ENCODE data around the gene ITPR1. TPM values are rescaled to one million over a fixed set of nuclear protein-coding genes. Genes with fewer than 3 reads are reported as not detected.

The ITPR1 gene
- total and polyA plus RNA-seq, 2 experiments from 2014 or later = 6.8 to 21.0 TPM

- no peak for DNase-seq (ENCODE audit: low spot score)
- H3K9me2 ChIP-seq (ENCODE audit: insufficient read depth) = no peaks in the 10 kb centered on the region
- no peak for TF ChIP-seq REST (IDR thresholded peaks at IDR 0.05; ENCODE audit: unreplicated experiment)
- TF ChIP-seq EZH2 (IDR thresholded peaks at IDR 0.05; ENCODE audit: low read depth, unreplicated experiment) = no peak
- no peak for TF ChIP-seq STAT1 (IDR thresholded peaks at IDR 0.05; ENCODE audit: unreplicated experiment)
- no peak for TF ChIP-seq POLR2AphosphoS5 (IDR thresholded peaks at IDR 0.05; ENCODE audit: low read depth)
- TF ChIP-seq ZNF331 (CRISPR knock-in tag; IDR thresholded peaks at IDR 0.05; ENCODE audit: low read depth) = no peak
- no peak for TF ChIP-seq ZNF114 (CRISPR knock-in tag; IDR thresholded peaks at IDR 0.05)
- TF ChIP-seq EZH2phosphoT487 (IDR thresholded peaks at IDR 0.05; ENCODE audit: unreplicated experiment) = no peak
- no peak for TF ChIP-seq ZNF462 (CRISPR knock-in tag; IDR thresholded peaks at IDR 0.05)
- TF ChIP-seq CREB1 (CRISPR knock-in tag; IDR thresholded peaks at IDR 0.05; ENCODE audit: low read depth) = no peak
- TF ChIP-seq CTCF (conservative IDR thresholded peaks at IDR 0.05; ENCODE audit: low read depth in 2 of 2) = no peak
- no peak for ATAC-seq
- H3K27ac Mint-ChIP-seq = no peak overlapping the region
- no peak overlapping the region for H3K4me2 ChIP-seq
- no peaks in the 10 kb centered on the region for H3K36me3 Mint-ChIP-seq (ENCODE audit: low read depth)
- peaks cover 5% of the 10 kb centered on the region; the same call in 2 of the 3 replicates for H3K4me1 Mint-ChIP-seq
- peaks cover 7% of the 10 kb centered on the region; the same call in 1 of the 2 replicates for H3K4me1 ChIP-seq (ENCODE audit: insufficient read depth)
- H3F3A ChIP-seq (replicated peaks; ENCODE audit: low read depth) = no peaks in the 10 kb centered on the region
- no peaks in the 10 kb centered on the region for H3K79me2 ChIP-seq (replicated peaks; ENCODE audit: insufficient read depth)
- no peaks in the 10 kb centered on the region for H3K9me3 Mint-ChIP-seq
- H3K4me3 Mint-ChIP-seq = no peak overlapping the region
- no peak overlapping the region for H3K27ac ChIP-seq (ENCODE audit: low read depth)
- no peaks in the 10 kb centered on the region for H3K36me3 ChIP-seq (ENCODE audit: insufficient read depth)
- H3K27me3 Mint-ChIP-seq (ENCODE audit: insufficient read depth, low read depth, poor library complexity) = no peaks in the 10 kb centered on the region
- H3K27me3 ChIP-seq (ENCODE audit: insufficient read depth) = no peaks in the 10 kb centered on the region
- H2AFZ ChIP-seq = no peak overlapping the region
- no peak overlapping the region for H3K4me3 ChIP-seq
- no peaks in the 10 kb centered on the region for H4K20me1 ChIP-seq (replicated peaks; ENCODE audit: insufficient read depth)
These were observed 356.0 kb downstream of the ITPR1 start for GRCh38 chr3:4849136-4849535.

Data from GM23338 (cell line).